ENCODE measurements around the gene STIM1.
"Not testable (repeated sequence)": the region's sequence is repeated elsewhere in the genome, so short reads cannot be mapped to it uniquely, and the experiment has no call there.

The STIM1 gene

DNA sequence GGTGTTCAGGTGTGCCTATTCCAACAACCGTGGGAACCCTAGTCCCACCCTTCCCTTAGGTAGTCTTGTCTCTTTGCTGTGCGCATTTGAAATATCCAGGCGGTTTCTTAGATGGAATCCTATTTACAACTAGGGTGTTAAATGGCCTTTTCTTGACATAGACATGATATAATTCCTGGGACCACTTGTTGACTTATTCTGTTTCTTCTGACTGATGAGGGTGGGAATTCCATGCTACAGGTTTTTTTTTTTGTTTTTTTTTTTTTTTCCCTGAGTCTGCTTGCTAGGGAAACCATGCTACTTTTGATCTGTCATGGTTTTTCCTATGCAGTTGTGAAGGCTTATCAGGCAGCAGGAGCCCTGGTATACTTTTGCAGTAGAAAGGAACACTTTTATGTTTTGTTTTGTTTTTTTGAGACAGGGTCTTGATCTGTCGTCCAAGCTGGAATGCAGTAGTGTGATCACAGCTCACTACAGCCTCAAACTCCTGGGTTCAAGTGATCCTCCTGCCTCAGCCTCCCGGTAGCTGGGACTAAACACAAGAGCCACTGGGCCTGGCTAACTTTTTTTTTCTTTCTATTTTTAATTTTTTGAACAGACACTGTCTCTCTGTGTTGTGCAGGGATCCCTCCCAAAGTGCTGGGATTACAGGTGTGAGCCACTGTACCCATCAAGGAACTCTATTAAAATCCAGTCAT lies 1.5 kb downstream of the STIM1 start:
- no peak for DNase-seq

GRCh38 chr11:3857628-3858027 lies 2.2 kb downstream of the STIM1 start:
- no peak for DNase-seq

DNA sequence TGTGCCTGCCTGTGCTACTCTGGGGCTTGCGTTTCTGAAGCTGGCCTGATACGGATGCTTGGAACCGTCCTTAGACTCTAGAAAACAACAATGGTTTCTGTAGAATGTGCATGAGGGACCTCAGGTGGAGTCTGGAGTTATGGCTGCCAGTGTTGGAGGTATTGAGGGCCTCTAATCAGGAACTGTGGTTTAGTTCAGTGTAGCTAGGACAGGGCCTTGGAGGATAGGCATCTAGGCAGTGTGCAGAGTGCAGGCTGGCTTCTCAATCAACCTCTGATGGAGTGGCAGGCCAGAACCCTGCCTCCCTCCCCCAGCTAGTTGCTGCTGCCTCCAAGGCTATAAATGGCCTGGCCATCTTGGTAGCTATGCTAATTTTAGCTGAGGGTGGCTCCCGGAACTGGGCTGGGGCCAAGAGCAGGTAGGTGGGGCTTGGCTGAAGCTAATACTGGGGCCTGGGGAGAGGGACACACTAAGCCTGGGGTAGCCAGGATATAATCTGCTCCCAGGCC lies 4.0 kb downstream of the STIM1 start:
- no peak for DNase-seq

- no peak for DNase-seq
These were observed 4.9 kb downstream of the STIM1 start for GRCh38 chr11:3860375-3860774.

- not testable (repeated sequence) for DNase-seq
These were observed 5.5 kb downstream of the STIM1 start for GRCh38 chr11:3860898-3861393.

- no peak for DNase-seq
These were observed 6.2 kb downstream of the STIM1 start for GRCh38 chr11:3861683-3862082.

DNA sequence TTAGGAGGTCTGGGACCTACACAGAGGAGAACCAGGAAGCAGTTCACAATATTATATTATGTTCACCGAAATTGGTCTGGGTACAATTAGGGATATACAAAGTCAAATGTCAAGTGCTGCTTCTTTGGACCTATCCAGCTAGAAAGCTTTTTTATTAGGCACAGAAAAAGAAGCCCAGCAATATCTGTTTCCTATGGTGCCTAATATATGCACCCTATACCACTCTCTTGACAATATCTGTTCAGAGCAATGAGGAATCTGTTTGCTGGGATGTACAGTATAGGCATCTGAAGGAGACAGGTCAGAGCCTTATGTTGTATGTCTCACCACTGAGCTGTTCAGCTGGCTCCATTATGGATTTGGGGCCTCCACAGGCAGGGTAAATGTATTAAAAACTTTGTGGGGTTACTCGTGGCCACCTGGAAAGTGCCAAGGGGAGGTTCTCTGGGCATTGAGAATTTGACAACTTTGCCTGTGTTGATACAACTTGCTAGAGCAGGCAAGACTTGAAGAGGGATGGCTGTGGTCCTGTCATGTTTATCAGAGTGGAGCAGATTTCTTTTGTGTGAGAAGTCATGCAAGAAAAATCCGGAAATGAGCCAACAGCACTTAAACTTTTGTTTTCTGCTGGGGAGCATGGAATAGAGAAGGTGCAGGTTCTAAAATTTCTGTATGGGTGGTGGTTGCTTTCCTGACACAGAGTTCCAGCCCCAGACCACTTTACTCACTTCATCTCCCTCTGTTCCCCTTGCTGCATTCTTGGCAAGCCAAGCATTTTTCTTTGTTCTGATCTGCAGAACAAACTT lies 10.1 kb downstream of the STIM1 start:
- DNase-seq: no peak

DNA sequence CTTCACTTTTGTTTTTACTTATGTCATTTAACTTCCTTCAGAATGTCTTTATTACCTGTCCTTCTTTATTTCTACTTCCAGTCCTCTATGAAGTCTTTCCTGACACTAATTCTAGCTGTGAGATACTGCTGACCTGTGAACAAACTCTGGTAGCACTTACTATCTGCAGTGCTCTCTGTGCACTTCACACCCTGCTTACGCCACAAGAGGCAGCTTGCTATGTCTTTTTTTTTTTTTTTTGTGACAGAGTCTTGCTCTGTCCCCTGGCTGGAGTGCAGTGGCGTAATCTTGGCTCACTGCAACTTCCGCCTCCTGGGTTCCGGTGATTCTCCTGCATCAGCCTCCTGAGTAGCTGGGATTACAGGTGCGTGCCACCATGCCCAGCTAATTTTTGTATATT lies 10.7 kb downstream of the STIM1 start:
- DNase-seq: no peak

- no peak for DNase-seq
These were observed 11.4 kb downstream of the STIM1 start for GRCh38 chr11:3866836-3867208.

DNA sequence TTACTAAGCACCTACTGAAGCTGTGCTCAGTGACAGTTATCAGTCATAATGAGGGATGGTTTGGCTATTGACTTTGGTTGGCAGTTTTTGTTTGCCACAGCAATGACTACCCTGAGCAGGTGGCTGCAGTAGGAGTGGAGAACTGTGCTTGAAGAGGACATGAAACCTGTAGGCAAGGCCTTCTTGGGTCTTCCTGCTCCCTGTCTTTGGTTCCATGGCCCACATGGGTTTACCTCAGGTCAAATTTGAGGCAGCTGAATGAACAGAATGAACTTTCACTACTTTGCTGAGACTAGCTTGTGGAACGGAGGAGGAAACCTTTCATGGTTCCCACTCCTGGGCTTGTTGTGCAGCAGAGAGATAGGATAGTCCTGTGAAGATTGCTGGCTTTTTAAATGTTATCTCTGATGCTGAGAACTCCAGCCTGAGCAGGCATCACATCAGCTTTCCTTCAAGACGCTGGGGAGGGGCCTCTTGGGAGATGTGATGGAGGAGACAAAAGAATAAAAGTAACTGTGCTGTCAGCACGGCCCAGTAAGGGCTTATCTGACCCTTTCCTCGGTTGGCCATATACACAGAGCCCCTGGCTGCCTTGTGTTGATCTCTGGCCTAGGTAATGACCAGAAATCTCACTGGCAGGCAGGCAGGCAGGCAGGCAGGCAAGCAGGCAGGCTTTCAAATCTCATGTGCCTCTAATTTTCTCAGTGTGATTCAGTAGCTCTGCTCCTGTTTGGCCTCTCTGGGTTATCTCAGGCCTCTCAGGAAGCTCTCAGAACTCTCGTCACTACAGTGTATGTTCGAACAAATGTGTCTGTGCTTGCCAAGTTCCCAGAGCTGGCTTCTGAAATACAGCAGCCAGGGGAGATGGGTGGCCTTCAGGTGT lies 12.0 kb downstream of the STIM1 start:
- no peak for DNase-seq

- DNase-seq: no peak
These were observed 18.4 kb downstream of the STIM1 start for GRCh38 chr11:3873712-3874349.

DNA sequence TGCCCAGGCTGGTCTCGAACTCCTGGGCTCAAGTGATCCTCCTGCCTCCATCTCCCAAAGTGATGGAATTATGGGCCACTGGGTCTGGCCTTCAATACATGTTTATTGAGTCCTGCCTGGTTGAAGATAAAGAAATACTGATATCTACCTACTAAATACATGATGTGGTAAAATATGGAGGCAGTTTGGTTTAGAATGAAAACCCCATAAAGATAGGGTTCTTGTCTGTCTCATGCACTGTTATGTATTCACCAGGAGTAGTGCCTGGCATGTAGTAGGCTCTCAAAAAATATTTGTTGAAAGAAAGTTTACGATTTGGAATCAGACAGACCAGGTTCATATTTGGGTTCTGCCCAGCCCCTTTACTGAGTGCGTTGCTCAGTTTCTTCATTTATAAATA lies 21.1 kb downstream of the STIM1 start:
- DNase-seq: no peak

DNA sequence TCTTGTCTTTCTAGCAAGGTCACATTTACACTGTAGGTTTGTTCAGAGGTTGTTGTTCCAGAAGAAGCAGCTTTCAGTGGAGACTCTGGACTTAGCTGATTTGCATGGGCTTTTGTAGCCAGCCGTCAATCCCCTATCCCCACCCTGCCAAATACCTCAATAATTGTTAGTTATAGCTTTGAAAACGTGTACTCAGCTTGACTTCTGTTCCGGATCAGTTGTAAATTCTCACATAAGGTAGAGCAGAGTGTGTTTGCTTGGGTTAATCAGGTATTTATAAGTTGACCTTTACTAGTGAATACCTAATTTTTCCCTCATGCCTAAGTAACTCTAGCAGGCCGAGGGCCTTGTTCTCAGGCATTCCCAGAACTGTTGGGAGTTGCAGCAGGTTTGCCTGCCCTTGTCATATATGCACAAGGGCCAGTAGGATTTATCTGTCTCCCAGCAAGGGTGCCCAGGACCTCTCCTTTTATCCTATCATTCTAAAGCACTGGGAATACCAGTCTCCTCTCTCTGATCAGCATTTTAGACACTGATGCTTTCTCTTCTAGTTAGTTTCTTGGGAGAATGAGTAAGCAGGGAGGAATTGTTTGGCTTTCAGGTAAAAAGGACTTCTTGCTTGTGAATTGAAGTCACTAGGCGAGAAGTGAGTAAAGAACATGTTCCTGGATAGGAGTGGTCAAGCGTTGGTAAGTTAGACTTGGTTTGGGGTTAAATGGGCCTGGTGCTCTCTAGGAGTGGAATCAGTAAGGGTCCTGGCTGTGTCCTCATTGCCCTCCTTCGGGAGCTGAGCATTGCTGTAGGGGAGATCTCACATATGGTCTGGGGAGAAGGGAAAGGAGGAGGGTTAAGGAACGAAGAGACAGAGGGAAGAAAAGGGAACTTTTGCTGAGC lies 22.1 kb downstream of the STIM1 start:
- DNase-seq: no peak

DNA sequence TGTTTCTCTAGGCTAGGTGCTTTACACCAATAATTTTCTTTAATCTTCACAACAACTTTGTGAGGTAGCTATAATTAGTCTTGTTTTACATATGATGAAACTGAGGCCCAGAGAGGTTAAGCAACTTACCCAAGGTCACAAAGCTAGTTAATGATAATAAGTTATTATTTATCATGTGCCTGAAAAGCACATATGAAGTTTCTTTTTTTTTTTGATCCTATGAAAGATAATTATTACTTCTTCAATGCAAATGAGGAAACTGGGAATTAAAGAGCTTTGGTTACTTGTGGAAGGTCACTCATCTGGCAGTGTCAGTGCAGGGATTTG lies 22.8 kb downstream of the STIM1 start:
- no peak for DNase-seq

DNA sequence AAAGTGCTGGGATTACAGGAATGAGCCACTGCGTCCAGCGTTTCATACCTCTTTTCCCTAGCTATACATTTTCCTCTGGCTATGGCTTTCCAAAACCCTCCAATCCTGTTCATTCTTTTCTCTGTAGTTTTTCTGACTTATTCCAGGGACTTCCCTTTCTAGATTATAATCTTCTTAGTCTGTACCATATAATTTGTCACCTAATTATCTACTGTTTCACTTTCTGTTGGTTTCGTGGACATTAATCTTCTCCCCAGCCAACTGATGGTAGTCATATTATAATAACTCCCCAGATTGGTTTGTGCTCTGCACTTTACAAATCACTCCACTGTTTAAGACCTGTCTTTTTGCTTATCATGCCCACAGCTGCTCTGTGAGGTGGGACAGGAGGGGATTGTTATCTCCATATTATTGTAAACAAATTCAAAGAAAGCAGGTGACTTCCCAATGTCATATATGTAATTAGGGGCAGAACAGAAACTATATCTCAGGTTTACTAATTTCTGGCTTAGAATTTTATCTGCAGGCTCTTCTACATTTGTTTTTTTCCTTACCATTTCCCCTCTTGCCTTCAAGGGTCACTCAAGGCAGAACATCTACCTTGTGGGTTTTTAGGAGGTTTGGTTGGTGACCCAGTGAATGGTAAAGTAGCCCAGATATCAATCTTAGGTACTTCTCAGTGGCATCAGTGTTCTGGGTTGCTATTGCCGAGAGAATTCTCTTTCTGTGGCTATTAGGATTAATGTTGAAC lies 23.9 kb downstream of the STIM1 start:
- DNase-seq: no peak

DNA sequence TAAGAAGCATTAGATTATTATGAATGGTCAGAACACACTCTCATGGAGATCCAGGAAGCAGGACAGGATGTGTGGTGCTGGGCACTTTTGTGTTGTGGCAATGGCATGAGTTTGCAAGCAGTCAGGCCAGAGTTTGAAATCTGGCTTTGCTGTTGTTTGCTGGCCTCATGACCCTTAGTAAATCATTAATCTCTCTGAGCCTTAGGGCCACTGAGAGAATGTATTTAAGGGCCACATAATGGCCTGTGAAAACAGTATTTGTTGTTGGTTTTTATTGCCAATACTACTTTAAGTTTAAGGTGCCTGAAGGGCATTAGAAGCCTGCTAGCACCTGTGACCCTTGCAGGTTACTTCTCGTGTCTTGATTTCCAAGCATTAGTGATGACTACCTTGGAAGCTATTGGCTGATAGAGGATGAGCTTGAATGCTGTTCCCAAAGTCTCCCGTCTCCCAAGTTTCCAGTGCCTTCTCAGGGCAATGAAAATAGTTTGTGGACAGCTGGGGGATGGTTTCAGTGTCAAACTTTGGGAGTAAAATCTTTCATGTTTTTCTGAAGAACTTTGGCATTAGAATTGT lies 24.6 kb downstream of the STIM1 start:
- no peak for DNase-seq

DNA sequence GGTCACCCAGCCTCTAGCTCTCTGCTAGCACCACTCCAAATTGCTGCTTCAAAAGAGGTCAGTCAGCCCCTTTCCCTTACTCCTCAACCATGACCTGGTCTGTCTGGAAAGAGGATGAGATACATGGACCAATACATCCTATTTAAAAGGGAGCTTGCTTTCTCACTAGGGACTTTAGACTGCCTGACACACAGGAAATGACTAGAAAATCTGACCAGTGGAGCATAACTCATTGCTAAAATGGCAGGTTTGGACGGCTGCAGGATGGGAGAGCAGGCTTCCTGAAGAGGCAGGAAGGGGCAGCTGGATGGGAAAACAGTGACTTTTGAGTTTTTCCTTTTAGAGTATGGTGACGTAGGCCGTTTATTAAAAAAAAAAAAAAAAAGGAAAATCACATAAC lies 25.3 kb downstream of the STIM1 start:
- DNase-seq: no peak

DNA sequence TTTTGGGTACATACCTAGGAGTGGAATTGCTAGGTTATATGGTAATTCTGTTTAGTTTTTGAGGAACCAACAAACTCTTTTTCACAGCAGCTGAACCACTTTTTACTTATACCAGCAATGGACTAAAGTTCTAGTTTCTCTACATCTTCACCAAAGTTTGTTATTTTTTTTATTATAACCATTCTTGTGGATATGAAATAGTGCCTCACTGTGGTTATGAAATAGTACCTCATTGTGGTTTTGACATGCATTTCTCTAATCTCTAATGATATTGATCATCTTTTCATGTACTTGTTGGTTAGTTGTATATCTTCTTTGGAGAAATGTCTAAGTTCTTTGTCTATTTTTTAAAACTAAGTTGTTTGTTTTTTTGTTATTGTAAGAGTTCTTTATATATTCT lies 27.2 kb downstream of the STIM1 start:
- no peak for DNase-seq

- no peak for DNase-seq
These were observed 30.4 kb downstream of the STIM1 start for GRCh38 chr11:3885855-3886254.

DNA sequence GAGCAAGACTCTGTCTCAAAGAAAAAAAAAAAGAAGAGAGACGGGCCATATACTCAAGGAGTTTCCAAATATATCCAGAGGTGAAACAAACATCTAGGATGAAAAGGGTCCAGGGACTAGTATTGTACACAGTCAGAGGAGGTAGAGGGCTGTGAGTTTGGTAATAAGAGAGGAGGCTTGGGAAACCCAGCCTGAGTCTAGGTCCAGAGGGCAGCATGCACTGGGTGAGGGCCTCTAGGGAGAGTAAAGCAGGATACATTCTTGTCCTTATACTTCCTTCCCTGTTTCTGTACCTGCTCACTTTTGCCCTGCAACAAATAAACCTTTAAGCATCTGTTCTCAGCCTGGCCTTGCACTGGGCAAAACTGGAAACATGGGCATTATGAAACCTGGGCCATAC lies 31.5 kb downstream of the STIM1 start:
- DNase-seq: no peak

DNA sequence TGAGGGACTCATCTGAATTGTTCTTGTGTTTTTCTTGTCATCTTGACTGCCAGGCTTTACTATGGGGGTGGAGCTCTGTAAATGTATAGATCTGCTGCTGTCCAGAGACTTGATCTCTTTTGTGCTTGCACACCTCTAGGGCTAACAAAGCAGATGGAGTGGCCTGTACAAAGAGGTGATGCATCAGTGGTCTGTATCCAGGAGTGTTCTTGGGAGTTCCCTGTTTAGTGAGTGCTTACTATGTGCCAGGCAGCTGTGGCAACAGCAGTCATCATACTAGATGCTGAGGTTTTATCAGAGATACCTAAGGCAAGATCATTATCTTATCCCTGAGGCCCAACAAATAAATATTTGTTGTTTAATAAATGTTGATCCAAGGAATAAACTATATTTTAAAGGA lies 33.4 kb downstream of the STIM1 start:
- DNase-seq: no peak

Measured in SHP77 (cell line).